WERI-Rb-1 (cell line): ENCODE measurements around the gene CFAP100.
A peak's percentile ranks its signal among the peaks of the same experiment; 100 is the strongest.

Experiments used
- DNase-seq: peaks from one replicate; pipeline ENCODE4 v3.0.0-alpha.2; 2020
- H3K27ac ChIP-seq: fragments of 250-450 bp; sonication (Bioruptor Pico); 2 replicates; pipeline ENCODE4 v1.5.1; 2020; ENCODE audit warnings: mild to moderate bottlenecking, moderate library complexity
- H3K27me3 ChIP-seq: fragments of 250-450 bp; sonication (Bioruptor Pico); 2 replicates; pipeline ENCODE4 v1.5.1; 2021; ENCODE audit warnings: mild to moderate bottlenecking, low read depth, moderate library complexity; ENCODE audit not compliant: insufficient read depth, severe bottlenecking
- H3K36me3 ChIP-seq: fragments of 250-450 bp; sonication (Bioruptor Pico); 2 replicates; pipeline ENCODE4 v1.5.1; 2020; ENCODE audit warnings: mild to moderate bottlenecking, moderate library complexity
- H3K4me3 ChIP-seq: 2 replicates; pipeline ENCODE4 v1.5.1; 2011; ENCODE audit warnings: low read depth, mild to moderate bottlenecking, control low read depth, low read length
- H3K9me3 ChIP-seq: fragments of 250-450 bp; sonication (Bioruptor Pico); 2 replicates; pipeline ENCODE4 v1.5.1; 2021; ENCODE audit warnings: mild to moderate bottlenecking, moderate library complexity; ENCODE audit not compliant: severe bottlenecking
- TF ChIP-seq, protein P1 (sequence below): IDR thresholded peaks from 2 replicates; pipeline ENCODE4 v1.5.1; 2011; ENCODE audit warnings: low read depth, mild to moderate bottlenecking, control low read depth, inconsistent platforms, low read length

The CFAP100 gene

DNA sequence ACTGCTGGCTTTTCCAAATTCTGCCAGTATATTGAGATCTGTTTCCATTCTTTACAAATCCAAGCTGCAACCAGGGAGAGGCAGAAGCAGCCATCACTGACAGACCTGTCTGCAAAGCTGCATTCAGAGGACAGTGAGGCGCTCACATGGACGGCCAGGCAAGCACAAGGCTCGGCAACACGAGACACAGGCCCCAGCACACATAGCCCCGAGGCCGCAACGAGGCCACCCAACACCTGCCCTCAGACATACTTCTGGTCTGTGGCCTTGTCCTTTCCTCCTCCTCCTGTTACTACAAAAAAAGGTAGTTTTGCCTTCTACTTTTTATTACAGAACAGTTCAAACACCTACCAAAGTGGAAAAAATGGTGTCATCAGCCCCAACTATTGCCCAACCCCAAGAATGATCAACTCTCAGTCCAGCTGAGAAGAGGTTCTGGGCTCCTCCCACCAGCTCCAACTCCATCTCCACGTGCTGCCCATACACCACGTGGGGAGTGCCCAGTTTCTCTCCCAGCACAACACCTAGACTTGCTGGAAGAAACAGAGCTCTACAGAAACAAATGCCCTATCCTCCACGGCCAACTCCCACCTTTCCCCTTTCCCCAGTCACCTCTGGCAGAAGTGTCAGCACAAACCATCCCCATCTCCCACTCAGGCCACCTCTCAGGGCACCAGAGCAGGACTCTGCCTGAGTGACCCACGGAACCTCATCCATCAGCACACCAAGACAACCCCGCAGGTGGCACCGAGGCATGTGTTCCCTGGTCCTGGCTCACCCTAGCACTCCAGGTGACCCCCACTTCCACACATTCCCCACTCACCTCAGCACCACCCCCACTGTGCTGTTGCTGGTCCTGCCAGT, 73.6 kb downstream of the CFAP100 start:
- TF ChIP-seq, protein P1, sequence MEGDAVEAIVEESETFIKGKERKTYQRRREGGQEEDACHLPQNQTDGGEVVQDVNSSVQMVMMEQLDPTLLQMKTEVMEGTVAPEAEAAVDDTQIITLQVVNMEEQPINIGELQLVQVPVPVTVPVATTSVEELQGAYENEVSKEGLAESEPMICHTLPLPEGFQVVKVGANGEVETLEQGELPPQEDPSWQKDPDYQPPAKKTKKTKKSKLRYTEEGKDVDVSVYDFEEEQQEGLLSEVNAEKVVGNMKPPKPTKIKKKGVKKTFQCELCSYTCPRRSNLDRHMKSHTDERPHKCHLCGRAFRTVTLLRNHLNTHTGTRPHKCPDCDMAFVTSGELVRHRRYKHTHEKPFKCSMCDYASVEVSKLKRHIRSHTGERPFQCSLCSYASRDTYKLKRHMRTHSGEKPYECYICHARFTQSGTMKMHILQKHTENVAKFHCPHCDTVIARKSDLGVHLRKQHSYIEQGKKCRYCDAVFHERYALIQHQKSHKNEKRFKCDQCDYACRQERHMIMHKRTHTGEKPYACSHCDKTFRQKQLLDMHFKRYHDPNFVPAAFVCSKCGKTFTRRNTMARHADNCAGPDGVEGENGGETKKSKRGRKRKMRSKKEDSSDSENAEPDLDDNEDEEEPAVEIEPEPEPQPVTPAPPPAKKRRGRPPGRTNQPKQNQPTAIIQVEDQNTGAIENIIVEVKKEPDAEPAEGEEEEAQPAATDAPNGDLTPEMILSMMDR, result no peak
- peaks cover 96% of the 10 kb centered on the region for H3K36me3 ChIP-seq
- no peak for DNase-seq

DNA sequence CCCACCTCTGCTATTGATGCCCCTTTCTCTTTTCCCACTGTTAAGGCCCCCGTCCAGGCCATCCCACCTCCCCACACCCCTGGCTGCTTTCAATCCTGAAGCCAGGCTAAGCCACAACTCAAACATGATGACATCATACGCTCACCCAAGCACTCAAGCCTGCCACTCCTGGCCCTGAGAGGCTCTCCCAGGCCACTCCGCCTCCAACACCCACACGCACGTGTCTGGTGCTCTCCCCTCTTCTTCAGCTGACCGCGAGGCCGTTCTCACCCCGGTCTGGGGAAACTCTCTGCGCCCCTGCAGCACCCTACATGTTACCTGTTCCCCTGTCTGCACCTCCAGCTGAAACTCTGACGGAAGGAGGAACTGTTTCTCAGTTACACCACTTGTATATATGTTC, 74.8 kb downstream of the CFAP100 start:
- no peaks in the 10 kb centered on the region for H3K9me3 ChIP-seq
- TF ChIP-seq, protein P1, result no peak
- H3K27me3 ChIP-seq, result no peaks in the 10 kb centered on the region
- no peak overlapping the region for H3K4me3 ChIP-seq
- no peak for DNase-seq
- no peak overlapping the region for H3K27ac ChIP-seq
- H3K36me3 ChIP-seq, result peaks cover 89% of the 10 kb centered on the region

More for the DNA sequence above, 73.6 kb downstream of the CFAP100 start:
- no peak overlapping the region for H3K27ac ChIP-seq
- H3K9me3 ChIP-seq, result no peaks in the 10 kb centered on the region
- H3K27me3 ChIP-seq, result no peaks in the 10 kb centered on the region
- no peak overlapping the region for H3K4me3 ChIP-seq

DNA sequence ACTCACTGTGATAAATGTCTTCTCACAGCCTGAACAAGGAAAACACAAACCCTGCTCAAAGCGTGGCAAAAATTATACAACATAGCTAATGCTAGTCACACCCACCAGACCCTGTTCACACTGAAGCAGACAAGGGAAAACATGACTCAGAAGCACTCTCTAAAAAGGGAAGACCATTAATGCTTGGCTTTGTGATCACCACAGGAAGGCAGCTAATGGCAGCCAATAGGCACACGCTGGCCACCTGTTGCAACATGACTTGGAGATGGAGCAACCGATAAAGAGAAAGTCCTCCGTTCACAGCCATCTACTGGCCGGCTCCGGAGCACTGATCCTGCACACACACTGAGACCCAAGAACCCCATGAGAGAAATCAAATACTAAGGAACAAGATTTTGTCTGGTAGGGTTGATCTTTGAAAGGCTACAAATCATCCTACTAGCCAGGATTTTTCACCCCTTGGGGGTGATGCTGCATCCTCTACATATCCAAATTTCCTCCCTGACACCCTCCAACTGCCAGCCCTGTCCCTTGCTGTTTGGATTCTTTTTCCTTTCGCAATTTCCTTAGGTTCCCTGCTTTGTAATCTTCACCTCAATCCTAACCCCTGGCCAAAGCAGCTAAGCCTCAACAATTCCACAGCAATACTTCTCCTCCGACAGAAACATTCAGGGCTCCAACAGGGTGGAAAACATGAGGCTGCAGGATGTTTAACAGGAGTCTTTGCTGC, 77.7 kb downstream of the CFAP100 start:
- TF ChIP-seq, protein P1, result no peak
- no peak overlapping the region for H3K27ac ChIP-seq
- peaks cover 60% of the 10 kb centered on the region for H3K36me3 ChIP-seq
- no peak for DNase-seq
- no peak overlapping the region for H3K4me3 ChIP-seq
- H3K9me3 ChIP-seq, result no peaks in the 10 kb centered on the region
- no peaks in the 10 kb centered on the region for H3K27me3 ChIP-seq

DNA sequence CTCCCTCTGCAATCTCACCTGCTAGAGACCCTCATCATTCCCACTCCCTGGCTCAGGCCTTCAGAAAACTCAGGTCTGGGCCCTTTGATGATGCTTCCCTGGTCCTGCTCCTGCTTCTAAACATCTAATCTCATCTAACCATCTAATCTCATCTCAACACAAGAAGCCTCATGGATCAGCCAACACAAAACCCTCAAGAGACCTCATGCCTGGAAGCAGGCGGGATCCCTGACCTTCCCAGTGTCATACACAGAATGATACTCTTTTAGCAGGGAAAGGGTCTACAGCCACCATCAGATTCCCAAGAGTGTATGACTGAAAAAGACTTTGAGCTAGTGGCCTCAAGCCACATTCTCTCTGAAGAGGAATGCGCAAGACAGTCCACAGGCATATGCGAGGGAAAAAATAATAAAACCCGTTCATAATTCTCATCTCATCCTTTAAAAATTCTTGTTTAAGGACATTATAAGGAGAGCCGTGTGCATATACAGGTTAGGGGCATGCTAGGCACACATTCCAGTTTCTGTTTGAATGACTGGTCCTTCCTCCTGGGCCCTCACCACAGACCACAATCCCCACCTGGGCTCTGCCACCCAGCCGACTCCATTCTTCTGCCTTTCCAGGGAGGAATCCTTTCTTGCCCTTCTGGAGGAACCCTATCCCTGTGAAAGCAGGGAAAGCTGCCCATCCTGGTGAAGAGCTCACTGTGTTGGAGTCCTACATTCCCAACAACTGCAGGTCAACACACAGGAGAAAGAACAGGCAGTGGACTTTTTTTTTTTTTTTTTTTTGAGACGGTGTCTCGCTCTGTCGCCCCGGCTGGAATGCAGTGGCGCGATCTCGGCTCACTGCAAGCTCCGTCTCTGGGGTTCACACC, 78.8 kb downstream of the CFAP100 start:
- no peak overlapping the region for H3K4me3 ChIP-seq
- no peaks in the 10 kb centered on the region for H3K9me3 ChIP-seq
- H3K36me3 ChIP-seq, result peaks cover 49% of the 10 kb centered on the region
- no peak overlapping the region for H3K27ac ChIP-seq
- TF ChIP-seq, protein P1, result no peak
- no peaks in the 10 kb centered on the region for H3K27me3 ChIP-seq
- DNase-seq, result no peak

DNA sequence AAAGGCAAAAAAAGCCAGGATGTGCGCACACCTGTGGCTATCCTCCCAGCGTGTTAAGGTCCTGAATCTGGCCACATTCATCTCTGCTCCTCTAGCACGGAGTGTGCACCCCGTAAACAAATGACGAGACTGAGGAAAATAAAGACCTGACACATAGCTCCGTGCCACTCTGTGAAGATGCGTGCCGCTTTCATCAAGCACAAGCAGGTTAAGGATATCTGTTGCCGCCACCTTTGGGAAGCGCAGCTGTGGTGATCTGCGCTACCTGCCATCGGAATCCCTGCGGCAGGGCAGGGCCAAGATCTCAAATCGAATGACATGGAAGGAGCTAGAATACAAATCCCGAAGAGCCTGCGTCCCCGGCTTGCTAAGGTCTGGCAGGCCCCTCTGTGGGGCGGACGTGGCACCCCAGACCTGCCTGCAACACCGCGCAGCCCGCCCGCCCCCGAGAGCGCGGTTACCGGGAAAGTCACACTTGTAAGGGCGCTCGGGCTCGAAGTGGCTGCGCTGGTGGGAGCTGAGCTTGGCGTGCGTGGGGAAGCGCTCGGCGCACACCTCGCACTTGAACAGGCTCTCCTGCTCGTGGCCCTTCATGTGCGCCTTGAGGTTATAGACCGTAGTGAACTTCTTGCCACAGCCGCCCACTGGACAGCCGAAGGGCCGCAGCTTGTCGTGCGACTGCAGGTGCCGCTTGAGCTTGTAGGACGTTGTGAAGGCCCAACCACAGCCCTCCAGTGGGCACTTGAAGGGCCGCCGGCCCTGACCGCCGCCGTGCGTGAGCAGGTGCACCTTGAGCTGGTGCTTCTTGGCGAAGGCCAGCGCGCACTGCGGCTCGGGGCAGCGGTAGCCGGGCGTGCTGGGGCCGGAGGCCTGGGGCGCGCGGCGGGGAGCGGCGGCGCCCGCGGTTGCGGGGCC, 80.0 kb downstream of the CFAP100 start:
- peak overlapping the region; percentile 47 for H3K27ac ChIP-seq
- peak; percentile 46 for DNase-seq
- H3K4me3 ChIP-seq, result peak overlapping the region; percentile 55
- H3K9me3 ChIP-seq, result no peaks in the 10 kb centered on the region
- H3K36me3 ChIP-seq, result peaks cover 37% of the 10 kb centered on the region
- no peaks in the 10 kb centered on the region for H3K27me3 ChIP-seq
- TF ChIP-seq, protein P1, result no peak
